ENCODE measurements around the gene IHH. TPM values are rescaled to one million over a fixed set of nuclear protein-coding genes. Genes with fewer than 3 reads are reported as not detected.
A peak's percentile ranks its signal among the peaks of the same experiment; 100 is the strongest.

The IHH gene
- total and polyA plus RNA-seq, 2 of the 8 experiments (the other 6 are each of a cell fraction or from before 2014, with no cell fraction given), result 0.03 TPM; not detected in 1

- no peaks in the 10 kb centered on the region for H3K9me3 ChIP-seq (ENCODE audit: insufficient read depth in 2 of 2, low read depth in 1 of 2, low read length in 1 of 2)
- no peak overlapping the region for H4K91ac ChIP-seq (replicated peaks; ENCODE audit: insufficient read length, low read length)
- H3K14ac ChIP-seq (ENCODE audit: insufficient read length), result no peak overlapping the region
- CTCF ChIA-PET (ENCODE audit: partially characterized antibody), result interaction anchor here (0.6 to 45.5 kb wide), 15 partner anchors 13 to 282 kb away, joined by 3 to 1006 read pairs (median 7); partner anchors contain the start of genes CFAP65, CRYBA2, IHH and NHEJ1
- POLR2A ChIA-PET (ENCODE audit: partially characterized antibody), result interaction anchor here (1.1 kb wide), 1 partner anchor 10 kb away, joined by 4 read pairs; the partner anchor contains the start of gene CFAP65
- H3K23ac ChIP-seq (ENCODE audit: insufficient read length), result no peak overlapping the region
- H2BK120ac ChIP-seq (replicated peaks; ENCODE audit: low read depth, low read length), result no peak overlapping the region
- no peak overlapping the region; the same call in 1 of the 2 replicates for H4K8ac ChIP-seq (ENCODE audit: extremely low read depth, insufficient read depth, low read length)
- no peaks in the 10 kb centered on the region for H3K79me1 ChIP-seq (ENCODE audit: low read depth, low read length)
- FAIRE-seq (no peak), DNase-seq (ENCODE audit: low read depth in 1 of 2, low spot score in 2 of 2) (no peak)
- H3K27me3 ChIP-seq (replicated peaks in 1 of 4; ENCODE audit: control insufficient read depth in 3 of 4, extremely low read depth in 1 of 4, insufficient read depth in 3 of 4, low read length in 3 of 4), result no peaks in the 10 kb centered on the region
- no peak overlapping the region for H2BK15ac ChIP-seq (ENCODE audit: low read length)
- H4K5ac ChIP-seq (ENCODE audit: insufficient read length, low read depth, low read length), result no peak overlapping the region
- WGBS, 2 experiments (ENCODE audit: extremely low coverage in 1 of 2, insufficient coverage in 1 of 2, insufficient read length in 1 of 2, insufficient replicate concordance in 2 of 2, low coverage in 1 of 2, low lambda C conversion rate in 2 of 2, missing lambda C conversion rate in 1 of 2), result 86% methylated on average over 12 of the region's 21 CpGs; no CpG with 5 or more reads in 1 of the 2 experiments
- peaks cover 0 to 2% of the 10 kb centered on the region in 2 experiments for H4K20me1 ChIP-seq (replicated peaks in 1 of 2; ENCODE audit: control insufficient read depth in 1 of 2, insufficient read depth in 2 of 2, low read length in 2 of 2)
- H2BK5ac ChIP-seq (ENCODE audit: low read depth, low read length), result no peak overlapping the region
- H3K23me2 ChIP-seq (ENCODE audit: low read depth, low read length), result no peaks in the 10 kb centered on the region
- no peak overlapping the region for H3K4ac ChIP-seq (replicated peaks; ENCODE audit: insufficient read length, low read depth, low read length)
- no peak overlapping the region for H3K9ac ChIP-seq (replicated peaks in 1 of 4; ENCODE audit: extremely low read depth in 1 of 4, low read depth in 3 of 4, low read length in 3 of 4)
- no peaks in the 10 kb centered on the region for H3K36me3 ChIP-seq (ENCODE audit: control insufficient read depth in 2 of 4, insufficient read depth in 4 of 4, low read length in 3 of 4)
- 0 out of 2 replicates have a peak overlapping the region, but pooled peaks have one; percentile 53 for H2AK5ac ChIP-seq (ENCODE audit: low read depth, low read length)
- H3K18ac ChIP-seq (ENCODE audit: extremely low read depth, low read length), result no peak overlapping the region
- H2AFZ ChIP-seq (ENCODE audit: low read length), result no peak overlapping the region
- H2BK12ac ChIP-seq (ENCODE audit: low read depth, low read length), result no peak overlapping the region
- H3K4me2 ChIP-seq (ENCODE audit: insufficient read depth in 1 of 2, low read depth in 2 of 2, low read length in 2 of 2), result no peak overlapping the region
- no peak overlapping the region for H3K56ac ChIP-seq (replicated peaks; ENCODE audit: insufficient read length, low read depth, low read length)
- no peaks in the 10 kb centered on the region for H3K79me2 ChIP-seq (ENCODE audit: control insufficient read depth in 1 of 2, insufficient read depth in 2 of 2, low read length in 2 of 2)
- peaks cover 0 to 3% (median under 1%) of the 10 kb centered on the region in 4 experiments; a peak in 2 of 7 replicates for H3K4me1 ChIP-seq (replicated peaks in 1 of 4; ENCODE audit: control insufficient read depth in 3 of 4, insufficient read depth in 4 of 4, low read length in 3 of 4)
- no peak overlapping the region for H3K27ac ChIP-seq (ENCODE audit: low read depth, low read length)
- H2BK20ac ChIP-seq (ENCODE audit: low read length), result no peak overlapping the region
- H3K4me3 ChIP-seq (ENCODE audit: extremely low read depth in 1 of 4, insufficient read depth in 2 of 4, low read depth in 3 of 4, low read length in 4 of 4), result no peak overlapping the region
- TF ChIP-seq TAF7 (optimal IDR thresholded peaks at IDR 0.05; ENCODE audit: borderline replicate concordance, low read depth, low read length) (no peak), HDAC2 (IDR thresholded peaks at IDR 0.05; ENCODE audit: borderline replicate concordance in 1 of 2, low read depth in 2 of 2, low read length in 2 of 2) (no peak), RXRA (IDR thresholded peaks at IDR 0.05; ENCODE audit: insufficient read depth, low read depth, low read length) (no peak), SP1 (IDR thresholded peaks at IDR 0.05; ENCODE audit: low read depth, low read length) (no peak), CTCF (IDR thresholded peaks at IDR 0.05; ENCODE audit: control extremely low read depth in 1 of 3, insufficient read depth in 1 of 3, low read depth in 1 of 3, low read length in 3 of 3) (no peak)
Measured at GRCh38 chr2:219031005-219031738, 29.5 kb downstream of the IHH start.

Data from H1 (cell line).